Esophagus squamous epithelium (tissue), 4 donors: ENCODE data around the gene ALAS1.

Experiments used
- CTCF ChIP-seq, 6 experiments: fragments of 450-650 bp in 4 of 6; fragments of 200-600 bp in 2 of 6; sonication (generic) in 2 of 6; IDR thresholded peaks; one replicate each; pipeline ENCODE4 v1.5.1; 2016 to 2019; ENCODE audit warnings: antibody characterized with exemption in 6 of 6, mild to moderate bottlenecking in 4 of 6, moderate library complexity in 4 of 6
- POLR2A ChIP-seq, 4 donors: fragments of 450-650 bp; IDR thresholded peaks; one replicate each; pipeline ENCODE4 v1.6.1; 2017; ENCODE audit warnings: antibody characterized with exemption in 4 of 4, mild to moderate bottlenecking in 4 of 4, moderate library complexity in 3 of 4

GRCh38 chr3:52198643-52199608, 966 bp downstream of the ALAS1 start:
- TF ChIP-seq CTCF (IDR thresholded peaks at IDR 0.05) (no peak), POLR2A (IDR thresholded peaks at IDR 0.05) (no peak)
